Endothelial cell (in vitro differentiated cells): Measurements from ENCODE around the gene ICAM4. TPM values are rescaled to one million over a fixed set of nuclear protein-coding genes. Genes with fewer than 3 reads are reported as not detected.

ENCODE experiments used
- DNase-seq: peaks from one replicate; pipeline ENCODE4 v3.0.0; 2021; ENCODE audit warnings: low spot score
- H3K27ac Mint-ChIP-seq: one replicate; pipeline ENCODE4 v1.8.0; 2021; ENCODE audit warnings: mixed read lengths, inconsistent platforms; ENCODE audit not compliant: unreplicated experiment
- H3K27me3 Mint-ChIP-seq: one replicate; pipeline ENCODE4 v1.8.0; 2021; ENCODE audit warnings: mild to moderate bottlenecking, moderate library complexity, mixed read lengths, inconsistent platforms; ENCODE audit not compliant: unreplicated experiment
- H3K36me3 Mint-ChIP-seq: one replicate; pipeline ENCODE4 v1.8.0; 2021; ENCODE audit warnings: mild to moderate bottlenecking, low read depth, mixed read lengths, inconsistent platforms; ENCODE audit not compliant: unreplicated experiment
- H3K4me1 Mint-ChIP-seq: one replicate; pipeline ENCODE4 v1.8.0; 2021; ENCODE audit warnings: mild to moderate bottlenecking, mixed read lengths, inconsistent platforms; ENCODE audit not compliant: unreplicated experiment
- H3K4me3 Mint-ChIP-seq: one replicate; pipeline ENCODE4 v1.8.0; 2021; ENCODE audit warnings: mild to moderate bottlenecking, mixed read lengths, inconsistent platforms; ENCODE audit not compliant: unreplicated experiment
- H3K9me3 Mint-ChIP-seq: one replicate; pipeline ENCODE4 v1.8.0; 2021; ENCODE audit warnings: mixed read lengths, inconsistent platforms; ENCODE audit not compliant: unreplicated experiment
- total RNA-seq: library from RNA; stranded (reverse); fragmentation: NEBNext Ultra II Directional; extraction: Animal tissue kit (Norgen Biotek cat#: 25700); gene quantifications from one replicate; pipeline ENCODE4 v1.2.1, GENCODE V29; 2021; ENCODE audit not compliant: unreplicated experiment
- TF ChIP-seq, protein P1 (sequence below): fragments of 200-600 bp; sonication (generic); IDR thresholded peaks from one replicate; pipeline ENCODE4 v1.5.0; 2021; ENCODE audit warnings: antibody characterized with exemption; ENCODE audit not compliant: unreplicated experiment

The ICAM4 gene
- total RNA-seq, 1 donor from 2014 or later, result 0.36 TPM

- Mint-ChIP-seq H3K4me3 (peak overlapping the region; percentile 65), H3K36me3 (peaks cover 32% of the 10 kb centered on the region), H3K9me3 (no peaks in the 10 kb centered on the region), H3K27ac (no peak overlapping the region), H3K27me3 (peaks cover 12% of the 10 kb centered on the region), H3K4me1 (peaks cover 10% of the 10 kb centered on the region)
- TF ChIP-seq, protein P1, sequence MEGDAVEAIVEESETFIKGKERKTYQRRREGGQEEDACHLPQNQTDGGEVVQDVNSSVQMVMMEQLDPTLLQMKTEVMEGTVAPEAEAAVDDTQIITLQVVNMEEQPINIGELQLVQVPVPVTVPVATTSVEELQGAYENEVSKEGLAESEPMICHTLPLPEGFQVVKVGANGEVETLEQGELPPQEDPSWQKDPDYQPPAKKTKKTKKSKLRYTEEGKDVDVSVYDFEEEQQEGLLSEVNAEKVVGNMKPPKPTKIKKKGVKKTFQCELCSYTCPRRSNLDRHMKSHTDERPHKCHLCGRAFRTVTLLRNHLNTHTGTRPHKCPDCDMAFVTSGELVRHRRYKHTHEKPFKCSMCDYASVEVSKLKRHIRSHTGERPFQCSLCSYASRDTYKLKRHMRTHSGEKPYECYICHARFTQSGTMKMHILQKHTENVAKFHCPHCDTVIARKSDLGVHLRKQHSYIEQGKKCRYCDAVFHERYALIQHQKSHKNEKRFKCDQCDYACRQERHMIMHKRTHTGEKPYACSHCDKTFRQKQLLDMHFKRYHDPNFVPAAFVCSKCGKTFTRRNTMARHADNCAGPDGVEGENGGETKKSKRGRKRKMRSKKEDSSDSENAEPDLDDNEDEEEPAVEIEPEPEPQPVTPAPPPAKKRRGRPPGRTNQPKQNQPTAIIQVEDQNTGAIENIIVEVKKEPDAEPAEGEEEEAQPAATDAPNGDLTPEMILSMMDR, result no peak
- DNase-seq, result no peak
These were observed 32.5 kb upstream of the ICAM4 start for GRCh38 chr19:10254244-10254643.

GRCh38 chr19:10255358-10255757 is 31.4 kb upstream of the ICAM4 start:
- H3K27ac Mint-ChIP-seq, result peak overlapping the region; percentile 62
- no peaks in the 10 kb centered on the region for H3K9me3 Mint-ChIP-seq
- TF ChIP-seq, protein P1, result no peak
- peak overlapping the region; percentile 76 for H3K4me3 Mint-ChIP-seq
- peaks cover 32% of the 10 kb centered on the region for H3K36me3 Mint-ChIP-seq
- peaks cover 10% of the 10 kb centered on the region for H3K4me1 Mint-ChIP-seq
- DNase-seq, result no peak
- peaks cover 12% of the 10 kb centered on the region for H3K27me3 Mint-ChIP-seq

- DNase-seq, result no peak
- no peak overlapping the region for H3K27ac Mint-ChIP-seq
- TF ChIP-seq, protein P1, result no peak
These were observed 30.2 kb upstream of the ICAM4 start for GRCh38 chr19:10256551-10256950.

GRCh38 chr19:10256970-10257615 is 29.7 kb upstream of the ICAM4 start:
- Mint-ChIP-seq H3K27me3 (peaks cover 12% of the 10 kb centered on the region), H3K4me3 (peak overlapping the region; percentile 77), H3K36me3 (peaks cover 35% of the 10 kb centered on the region), H3K27ac (peak overlapping the region; percentile 34), H3K9me3 (no peaks in the 10 kb centered on the region), H3K4me1 (peaks cover 4% of the 10 kb centered on the region)
- TF ChIP-seq, protein P1, result no peak
- DNase-seq, result no peak

More at GRCh38 chr19:10256551-10256950, 30.2 kb upstream of the ICAM4 start:
- peaks cover 12% of the 10 kb centered on the region for H3K27me3 Mint-ChIP-seq
- H3K9me3 Mint-ChIP-seq, result no peaks in the 10 kb centered on the region
- H3K4me1 Mint-ChIP-seq, result peaks cover 7% of the 10 kb centered on the region
- peaks cover 33% of the 10 kb centered on the region for H3K36me3 Mint-ChIP-seq
- H3K4me3 Mint-ChIP-seq, result no peak overlapping the region

DNA sequence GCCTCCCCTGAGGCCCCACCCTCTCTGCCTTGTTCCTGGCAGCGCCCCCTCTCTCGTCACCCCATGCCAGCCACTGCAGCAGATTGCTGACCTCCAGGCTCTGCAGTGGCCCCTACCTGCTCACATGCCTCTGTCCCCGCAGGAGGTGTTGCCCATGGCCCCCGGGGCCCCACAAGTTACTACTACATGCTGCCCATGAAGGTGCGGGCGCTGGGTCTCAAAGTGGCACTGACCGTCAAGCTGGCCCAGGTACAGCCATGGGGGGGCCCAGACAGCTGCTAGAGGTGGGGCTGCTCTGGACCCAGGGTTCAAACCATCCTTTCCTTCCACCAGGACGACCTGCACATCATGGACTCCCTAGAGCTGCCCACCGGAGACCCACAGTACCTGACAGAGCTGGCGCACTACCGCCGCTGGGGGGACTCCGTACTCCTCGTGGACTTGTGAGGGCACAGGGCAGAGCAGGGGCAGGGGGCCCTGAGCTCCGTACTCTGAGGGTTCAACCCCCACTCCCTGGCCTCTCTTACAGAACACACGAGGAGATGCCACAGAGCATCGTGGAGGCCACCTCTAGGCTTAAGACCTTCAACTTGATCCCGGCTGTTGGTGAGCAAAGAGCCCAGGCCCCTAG is 28.6 kb upstream of the ICAM4 start:
- TF ChIP-seq, protein P1, result no peak
- Mint-ChIP-seq H3K27ac (no peak overlapping the region), H3K27me3 (peaks cover 12% of the 10 kb centered on the region), H3K4me3 (peak overlapping the region; percentile 31), H3K4me1 (no peaks in the 10 kb centered on the region), H3K36me3 (peaks cover 35% of the 10 kb centered on the region), H3K9me3 (no peaks in the 10 kb centered on the region)
- DNase-seq, result no peak
